ENCODE data around the gene PSKH1. TPM values are rescaled to one million over a fixed set of nuclear protein-coding genes. Genes with fewer than 3 reads are reported as not detected.

Gene PSKH1
- total and polyA plus RNA-seq, 9 of the 15 experiments (the other 6 are each of a cell fraction or from before 2014, with no cell fraction given) = 0.96 to 20.9 (median 9.4) TPM

DNA sequence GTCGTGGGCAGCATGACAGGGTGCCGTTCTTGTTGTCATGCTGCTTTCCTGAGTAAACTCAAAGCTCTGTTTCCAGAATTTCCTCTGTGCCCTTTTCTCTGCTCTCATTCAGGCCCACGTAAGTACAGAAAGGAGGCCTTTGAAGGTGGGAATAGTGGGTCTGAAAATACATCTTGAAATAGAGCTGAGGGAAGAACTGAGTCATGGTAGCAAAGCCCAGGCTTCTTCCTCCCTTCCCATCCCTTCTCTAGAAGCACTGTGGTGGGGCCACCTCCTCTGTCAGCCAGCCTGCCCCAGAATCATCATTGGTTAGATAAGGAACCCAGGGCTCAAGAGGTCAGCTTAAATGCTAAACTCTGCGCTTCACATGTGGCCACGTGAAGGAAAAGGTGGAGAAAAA, 29.2 kb downstream of the PSKH1 start (continued):
- TF ChIP-seq MTF1 (CRISPR knock-in tag; IDR thresholded peaks at IDR 0.05; ENCODE audit: borderline replicate concordance) (no peak), TBP (optimal IDR thresholded peaks at IDR 0.05; ENCODE audit: low read depth, low read length) (no peak), MAFF (IDR thresholded peaks at IDR 0.05; ENCODE audit: low read length) (0 out of 2 replicates have a peak, but pooled peaks have one; percentile 26), FOSL1 (tag; conservative IDR thresholded peaks at IDR 0.05) (0 out of 2 replicates have a peak, but pooled peaks have one; percentile 52), XRCC5 (IDR thresholded peaks at IDR 0.05; ENCODE audit: low read depth, low read length) (no peak), ADNP (tag; IDR thresholded peaks at IDR 0.05) (no peak), HNRNPK (IDR thresholded peaks at IDR 0.05; ENCODE audit: low read depth, low read length, poor library complexity, severe bottlenecking) (no peak), MAFG (tag; conservative IDR thresholded peaks at IDR 0.05) (no peak), TCF7L2 (IDR thresholded peaks at IDR 0.05; ENCODE audit: low read depth, low read length) (no peak), EP400 (IDR thresholded peaks at IDR 0.05) (no peak), CBX1 (IDR thresholded peaks at IDR 0.05; ENCODE audit: low read depth) (no peak), ATF7 (IDR thresholded peaks at IDR 0.05) (no peak), RBM22 (IDR thresholded peaks at IDR 0.05; ENCODE audit: low read depth, low read length, poor library complexity, severe bottlenecking) (no peak), CREM (IDR thresholded peaks at IDR 0.05; ENCODE audit: low read depth) (peak; percentile 26; the same call in 1 of the 2 replicates), SAFB (IDR thresholded peaks at IDR 0.05; ENCODE audit: borderline replicate concordance, low read depth, low read length) (no peak), ZNF384 (IDR thresholded peaks at IDR 0.05; ENCODE audit: low read depth, low read length) (no peak)
- TF ChIP-seq, protein P1, sequence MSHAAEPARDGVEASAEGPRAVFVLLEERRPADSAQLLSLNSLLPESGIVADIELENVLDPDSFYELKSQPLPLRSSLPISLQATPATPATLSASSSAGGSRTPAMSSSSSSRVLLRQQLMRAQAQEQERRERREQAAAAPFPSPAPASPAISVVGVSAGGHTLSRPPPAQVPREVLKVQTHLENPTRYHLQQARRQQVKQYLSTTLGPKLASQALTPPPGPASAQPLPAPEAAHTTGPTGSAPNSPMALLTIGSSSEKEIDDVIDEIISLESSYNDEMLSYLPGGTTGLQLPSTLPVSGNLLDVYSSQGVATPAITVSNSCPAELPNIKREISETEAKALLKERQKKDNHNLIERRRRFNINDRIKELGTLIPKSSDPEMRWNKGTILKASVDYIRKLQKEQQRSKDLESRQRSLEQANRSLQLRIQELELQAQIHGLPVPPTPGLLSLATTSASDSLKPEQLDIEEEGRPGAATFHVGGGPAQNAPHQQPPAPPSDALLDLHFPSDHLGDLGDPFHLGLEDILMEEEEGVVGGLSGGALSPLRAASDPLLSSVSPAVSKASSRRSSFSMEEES (CRISPR knock-in tag; IDR thresholded peaks at IDR 0.05) = no peak
- TF ChIP-seq, protein P2, sequence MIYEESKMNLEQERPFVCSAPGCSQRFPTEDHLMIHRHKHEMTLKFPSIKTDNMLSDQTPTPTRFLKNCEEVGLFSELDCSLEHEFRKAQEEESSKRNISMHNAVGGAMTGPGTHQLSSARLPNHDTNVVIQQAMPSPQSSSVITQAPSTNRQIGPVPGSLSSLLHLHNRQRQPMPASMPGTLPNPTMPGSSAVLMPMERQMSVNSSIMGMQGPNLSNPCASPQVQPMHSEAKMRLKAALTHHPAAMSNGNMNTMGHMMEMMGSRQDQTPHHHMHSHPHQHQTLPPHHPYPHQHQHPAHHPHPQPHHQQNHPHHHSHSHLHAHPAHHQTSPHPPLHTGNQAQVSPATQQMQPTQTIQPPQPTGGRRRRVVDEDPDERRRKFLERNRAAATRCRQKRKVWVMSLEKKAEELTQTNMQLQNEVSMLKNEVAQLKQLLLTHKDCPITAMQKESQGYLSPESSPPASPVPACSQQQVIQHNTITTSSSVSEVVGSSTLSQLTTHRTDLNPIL (CRISPR knock-in tag; IDR thresholded peaks at IDR 0.05) = no peak
- TF ChIP-seq, protein P3, sequence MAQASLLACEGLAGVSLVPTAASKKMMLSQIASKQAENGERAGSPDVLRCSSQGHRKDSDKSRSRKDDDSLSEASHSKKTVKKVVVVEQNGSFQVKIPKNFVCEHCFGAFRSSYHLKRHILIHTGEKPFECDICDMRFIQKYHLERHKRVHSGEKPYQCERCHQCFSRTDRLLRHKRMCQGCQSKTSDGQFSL (CRISPR knock-in tag; IDR thresholded peaks at IDR 0.05) = no peak
- TF ChIP-seq, protein P3 (tag; IDR thresholded peaks at IDR 0.05) = no peak
